GM21381 (cell line): ENCODE results near the gene SNX33.
A peak's percentile ranks its signal among the peaks of the same experiment; 100 is the strongest.
"Not testable (repeated sequence)": the region's sequence is repeated elsewhere in the genome, so short reads cannot be mapped to it uniquely, and the experiment has no call there.

Experiments
- ATAC-seq: cut with Tn5 transposase; IDR thresholded peaks from one replicate; pipeline ENCODE4 v1.9.1; 2021; ENCODE audit warnings: mild to moderate bottlenecking, moderate library complexity; ENCODE audit not compliant: unreplicated experiment

Gene SNX33

DNA sequence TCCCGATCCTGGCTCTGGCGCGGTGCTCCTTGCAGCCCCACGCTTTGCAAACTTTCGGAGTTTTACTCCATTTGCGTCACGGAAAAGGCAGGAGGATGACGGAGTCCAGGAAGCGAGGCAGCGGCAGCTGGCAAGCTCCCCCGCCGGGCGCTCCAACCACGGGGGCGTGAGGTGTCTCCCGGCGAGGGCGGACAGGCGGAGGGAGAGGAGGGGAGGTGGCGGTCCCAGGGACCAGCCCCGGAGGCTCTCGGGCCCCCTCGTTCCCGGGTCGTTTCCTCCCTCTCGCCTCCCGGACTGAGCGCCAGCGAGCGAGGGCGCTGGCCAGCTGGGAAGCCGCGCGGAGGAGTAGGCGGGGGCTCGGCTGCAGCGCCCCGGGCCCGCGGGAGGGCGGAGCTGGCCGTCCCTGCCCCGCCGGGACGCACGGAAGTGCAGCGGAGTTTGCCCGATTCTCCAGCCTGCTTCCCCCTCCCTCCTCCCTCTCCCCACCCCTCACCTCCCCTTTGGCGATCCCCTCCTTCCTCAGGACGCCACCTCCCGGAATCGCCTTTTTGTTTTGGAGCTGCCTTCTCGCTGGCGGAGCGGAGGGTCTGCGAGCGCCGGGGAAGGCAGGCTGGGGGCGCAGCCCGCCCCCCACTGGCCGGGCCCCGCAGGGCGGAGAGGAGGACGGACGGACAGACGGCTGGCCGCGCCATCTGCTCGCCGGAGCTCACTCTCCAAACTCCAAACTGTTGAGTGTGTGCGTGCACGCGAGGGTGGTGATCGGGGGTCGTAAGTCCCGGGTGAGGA, at the start of gene SNX33:
TSS of gene SNX33 (plus strand) at position 543 of the 786 bp plus-strand sequence. CDS start 1,191 bp downstream, outside the sequence.
- ATAC-seq: peak; percentile 54

DNA sequence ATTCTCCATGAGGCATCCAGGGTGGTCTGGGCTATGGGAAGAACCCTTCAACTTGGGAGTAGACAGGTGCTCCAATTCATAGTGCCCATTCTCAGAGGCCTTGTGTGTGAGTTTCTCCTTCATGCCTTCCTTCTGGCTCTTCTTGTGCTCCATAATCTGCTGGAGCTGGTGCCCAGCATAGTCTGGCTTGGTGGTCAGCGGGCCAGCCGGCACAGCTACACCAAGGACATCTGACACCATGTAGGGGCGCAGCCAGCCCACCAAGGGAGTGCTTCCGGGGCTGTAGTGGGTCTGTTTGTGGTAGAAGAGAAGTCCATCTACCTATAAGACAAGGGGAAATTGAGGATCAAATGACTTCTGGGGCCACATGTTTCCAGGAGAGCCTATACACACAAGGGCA, 49.4 kb upstream of the SNX33 start:
- ATAC-seq: no peak

DNA sequence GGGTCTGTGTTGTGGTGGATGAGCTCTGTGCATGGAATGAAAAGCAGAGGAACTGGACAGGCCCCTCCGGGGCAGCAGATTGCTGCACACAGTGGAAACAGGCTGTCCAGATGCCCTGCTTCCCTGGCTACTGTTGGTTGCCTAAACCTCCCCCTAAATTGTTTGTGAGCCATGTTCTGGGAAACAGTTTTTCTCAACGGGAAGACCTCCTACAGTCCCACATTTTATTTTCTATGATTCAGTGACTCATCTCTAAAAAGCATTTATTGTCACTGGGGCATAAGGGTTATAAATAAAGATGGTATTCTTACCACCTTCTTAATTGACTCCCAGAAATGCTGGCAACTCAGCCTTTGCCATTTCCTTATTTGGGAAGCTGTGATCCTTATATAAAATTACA, 48.3 kb upstream of the SNX33 start:
- ATAC-seq: no peak

GRCh38 chr15:75606026-75606425, 41.7 kb upstream of the SNX33 start:
- no peak for ATAC-seq

DNA sequence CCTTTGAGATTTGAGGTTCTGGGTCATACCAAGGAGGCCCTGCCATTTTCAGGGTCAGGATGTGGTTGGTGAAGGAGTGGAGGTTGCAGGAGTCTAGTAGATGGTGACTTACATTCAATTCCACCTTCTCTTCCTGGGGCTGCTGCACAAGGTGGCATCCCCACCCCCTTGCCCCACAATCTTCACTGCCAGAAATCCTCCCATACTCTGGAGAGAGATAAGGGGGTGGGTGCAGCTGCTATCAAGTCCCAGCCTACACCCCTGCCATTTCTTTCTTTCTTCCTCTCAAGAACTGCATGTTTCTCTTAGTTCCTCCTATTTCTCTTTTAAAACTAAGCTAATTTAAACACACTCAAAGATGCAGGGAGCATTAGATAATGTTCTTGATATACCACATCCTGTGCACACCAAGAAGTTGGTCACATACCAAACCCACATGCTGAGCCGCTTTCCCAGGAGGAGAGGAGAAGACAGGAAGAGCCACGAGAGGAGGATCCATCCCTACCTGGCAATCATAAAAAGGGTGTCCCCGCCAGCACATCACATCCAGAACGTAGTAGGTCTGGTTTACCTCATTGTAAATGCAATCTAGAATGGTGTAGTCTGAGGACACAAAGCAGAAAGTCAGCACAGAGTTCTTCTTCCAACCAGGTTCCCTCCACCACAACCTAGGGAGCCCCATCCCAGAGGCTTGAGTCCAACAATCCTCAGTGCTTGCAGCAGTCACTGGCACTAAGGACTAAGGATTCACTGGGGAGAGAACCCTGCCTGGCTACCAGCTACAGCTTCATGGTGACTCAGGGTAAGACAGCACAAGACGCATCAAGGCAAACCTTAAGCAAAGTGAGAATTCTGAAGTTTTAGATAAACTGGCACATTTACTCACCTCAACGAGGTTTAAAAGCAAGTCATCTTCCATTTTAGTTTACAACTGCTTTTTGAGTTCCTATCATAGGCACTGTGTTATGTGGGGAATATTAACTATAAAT, 40.7 kb upstream of the SNX33 start:
- no peak for ATAC-seq

GRCh38 chr15:75616766-75617165, 30.9 kb upstream of the SNX33 start:
- no peak for ATAC-seq

- no peak for ATAC-seq
These were observed 27.5 kb upstream of the SNX33 start for GRCh38 chr15:75620058-75620820.

DNA sequence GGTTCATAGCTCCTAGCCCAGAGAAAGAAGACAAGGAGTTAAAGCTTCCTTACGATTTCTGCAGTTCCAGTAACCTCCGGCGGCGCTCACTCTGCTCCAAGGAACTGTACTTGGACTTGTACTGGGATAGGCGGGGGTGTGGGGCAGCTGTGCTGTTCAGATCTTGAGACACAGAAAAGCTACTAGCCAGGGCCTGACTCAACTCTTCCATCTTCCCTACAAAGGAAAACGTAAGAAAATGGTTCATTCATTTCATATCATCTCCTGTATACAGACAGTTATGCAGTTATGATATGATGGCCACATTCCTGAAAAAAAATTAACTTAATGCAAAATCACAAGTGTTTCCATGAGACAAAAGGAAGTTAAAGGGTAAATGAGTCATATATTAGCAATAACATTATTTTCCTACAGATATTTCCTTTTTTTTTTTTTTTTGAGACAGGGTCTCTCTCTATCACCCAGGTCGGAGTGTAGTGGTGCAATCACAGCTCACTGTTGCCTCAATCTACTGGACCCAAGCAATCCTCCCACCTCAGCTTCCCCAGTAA, 26.8 kb upstream of the SNX33 start:
- ATAC-seq: no peak

GRCh38 chr15:75622505-75622904, 25.2 kb upstream of the SNX33 start:
- ATAC-seq: no peak

GRCh38 chr15:75625542-75626347, 22.0 kb upstream of the SNX33 start, which contains the start of gene SNUPN:
SNUPN (minus strand) TSS chr15:75625725; CDS start chr15:75621051, 4,674 bp downstream.
- ATAC-seq: peak; percentile 88

- ATAC-seq: no peak
These were observed 15.8 kb upstream of the SNX33 start for GRCh38 chr15:75631935-75632334.

- ATAC-seq: not testable (repeated sequence)
These were observed 13.8 kb upstream of the SNX33 start for GRCh38 chr15:75633922-75634321.

GRCh38 chr15:75636026-75636425, 11.7 kb upstream of the SNX33 start:
- no peak for ATAC-seq

GRCh38 chr15:75637245-75638009, 10.3 kb upstream of the SNX33 start:
- ATAC-seq: no peak

DNA sequence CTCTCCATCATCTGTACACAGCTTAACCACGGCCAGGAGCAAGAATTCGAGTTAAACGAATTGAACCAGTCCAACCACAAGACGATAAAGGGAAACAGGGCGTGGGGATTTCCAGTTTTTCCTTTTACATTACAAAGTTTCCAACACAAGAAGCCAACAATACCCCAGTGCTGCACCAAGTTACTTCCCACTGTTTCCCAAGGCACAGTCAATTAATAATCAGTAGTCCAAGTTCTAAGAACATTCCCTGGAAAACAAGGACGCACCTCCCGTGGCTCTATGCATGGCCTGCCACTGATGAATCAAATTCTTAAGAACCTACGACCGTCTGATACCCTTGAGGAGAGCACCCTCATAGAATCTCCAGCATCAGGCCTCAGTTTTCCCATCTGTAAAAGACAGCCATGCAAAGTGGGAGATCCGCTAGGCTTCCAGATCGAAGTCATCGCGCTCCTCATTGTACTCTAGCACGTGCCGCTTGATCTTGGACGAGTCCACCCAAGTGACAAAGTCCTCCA, 8.5 kb upstream of the SNX33 start:
- ATAC-seq: no peak

DNA sequence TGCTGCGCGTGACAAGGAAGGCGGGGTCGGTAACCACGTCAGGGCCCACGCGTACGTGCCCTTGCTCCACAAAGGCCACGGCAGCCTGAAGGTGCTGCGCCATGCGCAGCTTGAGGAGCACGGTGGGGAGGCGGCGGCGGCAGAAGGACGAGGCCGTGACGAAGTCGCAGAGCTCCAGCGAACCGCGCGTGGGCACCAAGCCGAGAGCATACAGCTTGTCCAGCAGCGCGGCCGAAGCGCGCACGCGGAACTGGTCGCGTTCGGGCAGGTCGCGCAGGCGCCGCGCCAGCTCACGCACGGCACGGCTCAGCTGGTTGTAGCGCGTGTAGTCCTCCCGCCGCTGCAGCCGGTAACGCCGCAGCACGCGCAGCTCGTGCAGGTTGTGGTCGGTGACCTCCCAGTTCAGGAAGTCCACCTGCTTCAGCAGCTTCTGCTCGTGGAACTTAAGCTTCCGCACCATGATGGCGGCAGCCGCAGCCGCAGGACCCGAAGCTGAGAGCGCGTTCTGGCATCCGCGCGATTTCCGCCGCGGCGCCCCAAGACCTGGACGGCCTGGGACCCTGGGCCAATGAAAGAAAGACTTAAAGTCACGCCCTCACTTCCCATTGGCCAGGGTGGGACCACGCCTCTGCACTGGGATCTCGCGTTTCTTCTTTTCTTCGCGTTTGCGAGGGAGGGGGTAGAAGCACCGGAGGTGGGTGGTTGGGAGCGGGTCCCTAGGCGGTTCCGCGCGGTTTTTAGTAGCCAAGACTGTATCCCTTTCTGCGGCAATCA, 7.8 kb upstream of the SNX33 start, which contains the start of gene IMP3:
TSS of gene IMP3 (minus strand) at position 516 of the 774 bp plus-strand sequence. CDS start at position 460, 56 bp downstream.
- ATAC-seq: peak; percentile 94

- peak; percentile 23 for ATAC-seq
These were observed 7.1 kb upstream of the SNX33 start for GRCh38 chr15:75640483-75641178.
